T-helper 9 cell (primary cell): ENCODE measurements around the gene C10orf105.

Source experiments
- DNase-seq: peaks from one replicate; pipeline ENCODE4 v3.0.0-alpha.2; 2020
- total RNA-seq, 2 donors: gene quantifications; one replicate each; lab custom pipeline; 2026; lab: John Stamatoyannopoulos, UW

C10orf105 gene, protein sequence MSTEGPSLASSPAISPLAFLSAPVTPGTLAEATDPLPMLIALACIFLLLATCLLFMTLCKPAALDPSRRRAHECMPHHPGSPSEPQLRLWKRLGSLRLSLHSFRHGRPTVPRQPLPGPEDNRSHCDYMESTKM
- total RNA-seq, result 0 to 0.97 reads per million in 2 donors

DNA sequence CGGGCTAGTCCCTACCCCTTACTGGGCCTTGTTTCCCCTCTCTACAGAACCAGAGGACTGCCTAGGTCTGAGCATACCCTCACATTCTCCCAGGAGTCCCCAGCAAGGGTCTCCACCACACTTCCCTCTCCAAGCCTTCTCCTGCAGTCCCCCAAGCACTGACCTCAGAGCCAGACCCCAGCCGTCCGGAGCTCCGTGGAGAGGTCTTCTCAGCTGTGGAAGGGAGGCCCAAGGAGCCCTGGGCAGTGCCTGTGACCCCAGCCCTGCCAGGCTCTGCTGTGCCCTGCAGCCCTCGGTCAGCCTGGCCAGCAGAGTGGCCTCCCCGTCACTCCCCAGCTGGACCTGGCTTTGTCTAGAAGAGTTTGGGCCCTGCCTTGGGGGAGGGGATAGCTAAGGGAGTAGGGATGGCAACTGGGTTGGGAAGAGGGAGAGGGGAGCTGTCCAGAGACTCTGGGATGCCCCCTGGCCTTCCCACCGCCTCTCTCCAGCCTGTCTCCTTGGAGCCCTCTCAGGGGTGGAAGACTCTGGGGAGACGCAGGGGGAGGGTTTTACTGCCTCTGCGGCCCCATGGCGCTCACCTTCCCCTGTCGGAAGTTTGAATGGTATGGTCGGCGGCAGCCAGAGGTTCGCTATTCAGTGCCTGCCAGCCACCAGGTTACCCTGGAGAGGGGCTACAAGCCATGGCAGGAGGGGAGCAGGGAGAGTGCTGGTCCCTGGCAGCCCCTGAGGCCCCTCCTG is at the start of gene C10orf105:
TSS of gene C10orf105 (minus strand) at position 315 of the 738 bp plus-strand sequence. CDS start 3,441 bp downstream, outside the sequence.
- DNase-seq, result no peak

DNA sequence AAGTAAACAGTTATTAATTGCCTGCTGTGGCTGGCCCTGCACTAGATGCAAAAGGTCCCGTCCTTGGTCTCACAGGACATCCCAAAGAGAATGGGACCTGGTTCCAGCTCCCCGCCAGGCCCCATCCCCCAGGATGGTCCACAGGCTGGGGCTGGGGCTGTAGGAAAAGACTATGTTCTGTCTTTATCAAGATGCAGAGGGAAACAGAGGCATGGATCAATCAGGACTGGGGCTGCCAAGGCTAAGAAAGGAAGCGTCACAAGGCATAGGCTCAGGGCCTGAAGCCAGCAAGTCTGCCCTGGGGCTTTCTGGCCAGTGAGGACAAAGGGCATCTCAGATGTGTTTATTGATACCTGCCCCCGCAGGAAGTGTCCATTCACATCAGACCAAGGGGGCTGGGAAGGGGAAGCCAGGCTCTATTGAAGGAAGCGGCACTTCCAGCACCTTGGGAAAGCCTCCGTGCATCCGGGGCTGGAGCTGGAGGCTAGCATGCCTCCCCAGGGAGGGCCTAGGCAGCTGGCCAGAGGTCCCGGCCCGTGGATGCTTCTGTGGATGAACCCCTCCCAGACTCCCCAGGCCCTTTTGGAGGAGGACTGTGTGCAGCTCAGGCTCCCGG is 48.0 kb upstream of the C10orf105 start:
- no peak for DNase-seq

DNA sequence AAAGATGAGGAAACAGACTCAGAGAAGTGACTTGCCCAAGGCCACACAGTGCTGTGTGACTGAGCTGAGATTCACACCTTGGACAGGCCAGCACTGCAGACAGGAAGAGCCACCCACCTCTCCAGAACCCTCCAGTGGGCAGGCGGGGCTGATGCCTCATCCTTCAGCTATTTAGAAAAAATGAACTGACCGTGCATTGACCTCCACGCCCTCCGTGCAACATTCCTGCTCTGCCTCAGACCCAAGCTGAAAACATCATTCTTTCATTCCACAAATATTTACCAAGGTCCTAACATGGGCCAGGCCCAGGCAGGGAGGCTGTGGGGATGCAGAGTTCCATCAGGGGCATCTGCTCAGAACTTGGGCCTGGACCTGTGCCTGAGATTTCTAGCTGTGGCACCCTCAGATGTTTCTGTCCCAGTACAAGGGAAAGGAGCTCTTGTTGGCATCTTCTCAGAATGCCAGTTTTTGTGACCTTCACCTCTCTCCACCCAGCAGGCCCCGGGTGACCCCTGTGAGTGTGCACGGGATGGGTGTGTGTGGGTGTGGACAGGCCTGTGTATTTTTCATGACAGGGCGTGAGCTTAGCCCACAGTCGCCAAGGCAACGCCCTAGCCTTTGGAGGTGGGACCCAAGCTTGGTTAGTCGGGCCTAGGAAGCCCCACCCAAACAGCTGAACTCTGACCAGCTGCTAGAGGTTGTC is 47.3 kb upstream of the C10orf105 start:
- no peak for DNase-seq

DNA sequence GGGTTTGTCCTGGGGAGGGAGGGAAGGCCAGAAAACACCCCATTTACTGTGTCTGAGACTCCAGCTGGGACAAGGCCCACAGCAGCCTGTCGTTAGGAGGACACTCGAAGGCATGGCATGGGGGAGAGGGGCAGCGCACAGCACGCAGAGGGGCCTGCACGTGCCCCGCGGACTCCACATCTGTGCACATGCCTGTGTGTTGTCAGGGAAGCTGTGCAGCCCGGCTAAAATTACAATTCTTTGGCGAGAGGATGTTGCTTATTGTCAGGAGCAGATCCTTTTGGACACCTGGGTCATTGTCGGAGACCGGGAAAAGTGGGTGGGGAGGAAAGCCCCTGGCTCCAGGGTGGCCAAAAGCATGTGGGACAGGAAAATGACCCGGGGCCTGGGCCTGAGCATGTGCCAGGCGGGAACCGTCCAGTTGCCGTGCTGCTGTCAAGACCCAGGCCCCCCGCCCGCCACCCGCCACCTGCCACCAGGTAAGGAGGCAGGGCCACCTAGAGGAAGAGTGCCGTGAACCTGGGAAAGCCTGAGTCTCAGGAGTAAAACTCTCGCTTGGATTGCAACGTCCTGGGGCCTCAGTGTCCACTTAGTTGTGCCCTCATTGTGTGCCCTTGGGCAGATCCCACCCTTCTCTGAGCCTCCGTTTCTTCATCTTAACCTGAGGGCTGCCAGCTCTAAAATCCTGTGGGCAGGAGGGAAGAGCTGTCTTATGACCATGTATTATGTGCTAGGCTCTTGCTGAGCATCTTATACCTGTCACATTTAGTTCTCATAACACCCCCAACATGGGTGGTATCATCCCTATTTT is 46.5 kb upstream of the C10orf105 start:
- DNase-seq, result no peak

DNA sequence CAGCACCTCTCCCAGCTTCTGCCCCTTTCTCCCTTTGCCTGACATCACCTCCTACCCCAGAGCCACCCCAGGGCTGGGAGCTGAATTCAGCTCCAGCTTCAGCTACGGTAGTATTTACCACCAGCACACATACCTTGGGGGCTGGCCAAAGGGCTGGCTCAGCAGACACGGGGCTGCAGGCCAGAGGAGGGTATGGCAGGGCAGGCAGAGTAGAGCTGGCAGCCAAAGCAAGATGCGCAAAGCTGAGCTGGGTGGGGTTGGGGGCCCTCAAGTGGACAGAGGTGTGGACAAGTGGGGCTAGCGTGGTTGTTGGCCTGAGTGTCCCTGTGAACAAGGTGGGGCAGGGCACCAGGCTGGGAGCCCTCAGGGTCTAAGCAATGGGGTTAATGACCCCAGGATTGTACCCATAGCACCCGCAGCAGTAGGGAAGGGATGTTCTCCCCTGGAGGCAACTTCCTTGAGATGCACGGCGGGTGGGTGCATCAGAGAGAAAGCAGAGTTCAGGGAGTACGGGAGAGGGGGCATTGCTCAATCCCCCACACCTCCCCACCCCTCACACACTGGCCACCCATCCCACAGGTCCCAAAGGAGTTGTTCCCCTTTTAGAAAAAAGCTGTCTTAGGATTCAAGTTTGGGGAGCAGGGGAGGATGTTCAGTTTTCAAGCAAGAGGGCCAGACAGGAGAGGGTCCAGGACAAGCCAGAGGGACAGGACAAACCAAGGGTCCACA is 45.8 kb upstream of the C10orf105 start:
- DNase-seq, result no peak

DNA sequence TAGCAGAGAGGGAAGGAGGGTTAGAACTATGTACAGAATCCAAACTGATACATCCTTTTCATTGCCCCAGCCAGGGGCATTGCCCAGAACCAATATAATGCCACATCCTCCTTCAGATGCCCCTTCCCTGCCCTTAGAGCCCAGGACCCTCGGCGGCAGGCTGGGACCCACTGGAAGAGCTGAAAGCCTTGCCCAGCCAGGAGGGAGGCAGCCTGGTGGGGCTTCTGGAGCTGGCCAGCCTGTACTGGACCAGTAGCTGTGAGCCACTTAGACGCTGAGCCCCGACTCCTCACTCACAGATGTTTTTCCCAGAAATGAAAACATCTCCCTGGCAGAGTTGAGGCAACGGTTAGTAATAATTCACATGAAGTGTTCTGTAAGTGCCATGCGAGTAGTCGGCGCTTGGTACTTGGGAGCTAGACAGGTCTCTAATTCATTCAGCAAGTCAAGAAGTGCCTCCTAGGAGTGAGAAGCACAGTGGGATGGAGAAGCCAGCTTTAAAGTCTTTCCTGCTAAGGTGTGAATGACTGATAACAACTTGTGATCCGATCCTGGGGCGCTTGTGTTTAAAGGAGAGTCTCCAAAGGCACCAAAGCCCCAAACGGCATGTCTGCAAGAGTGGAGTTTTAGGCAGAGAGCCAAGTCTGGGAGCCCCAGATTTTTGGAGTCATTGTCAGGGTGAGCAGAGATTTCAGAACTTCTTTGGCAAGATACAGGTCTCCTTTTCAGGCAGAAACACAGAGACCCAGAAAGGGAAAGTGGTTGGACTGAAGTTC is 44.0 kb upstream of the C10orf105 start:
- no peak for DNase-seq

DNA sequence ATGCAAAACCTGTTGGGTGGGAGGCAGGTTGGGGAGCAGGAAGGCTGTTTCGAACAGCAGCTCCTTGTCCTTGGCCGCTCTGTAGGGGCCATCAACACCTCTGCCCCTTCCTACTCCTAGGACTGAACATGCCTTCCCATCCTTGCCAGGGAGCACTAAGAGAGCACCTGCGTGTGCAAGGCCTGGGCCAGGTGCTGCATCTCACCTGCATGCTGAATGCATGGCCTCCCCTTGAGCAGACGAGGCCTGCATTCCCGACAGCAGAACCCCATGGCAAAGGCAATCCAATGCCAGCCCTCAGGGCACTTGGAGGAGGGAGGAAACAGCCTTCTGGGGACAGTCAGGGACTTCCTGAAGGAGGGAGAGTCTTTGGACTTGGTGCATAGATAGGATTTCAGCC is 42.7 kb upstream of the C10orf105 start:
- no peak for DNase-seq

DNA sequence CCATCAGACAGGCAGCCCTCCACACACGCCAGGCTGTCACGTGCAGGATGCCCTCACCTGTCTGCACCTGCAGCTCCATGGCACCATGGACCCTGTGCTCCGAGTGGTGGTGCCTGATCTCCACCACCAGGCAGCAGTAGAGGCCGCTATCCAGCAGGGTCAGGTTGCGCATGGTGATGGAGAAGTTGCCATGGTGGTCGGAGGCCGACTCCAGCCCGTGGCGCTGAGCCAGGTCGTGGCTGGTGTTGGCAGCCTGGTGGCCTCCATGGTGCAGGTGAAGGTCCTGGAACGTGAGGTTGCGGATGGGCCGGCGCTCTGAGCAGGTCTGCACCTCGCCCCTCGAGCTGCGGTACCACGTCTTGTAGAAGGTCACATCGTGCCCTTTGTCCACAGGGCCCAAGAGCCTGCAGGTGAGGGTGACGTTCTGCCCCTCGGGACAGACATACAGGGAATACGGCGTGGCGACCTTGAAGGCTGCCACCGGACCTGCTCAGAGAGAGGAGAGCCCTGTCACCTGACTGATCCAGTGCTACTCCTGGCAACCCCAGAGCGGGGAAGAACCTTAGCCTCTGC is 42.0 kb upstream of the C10orf105 start:
- DNase-seq, result no peak

DNA sequence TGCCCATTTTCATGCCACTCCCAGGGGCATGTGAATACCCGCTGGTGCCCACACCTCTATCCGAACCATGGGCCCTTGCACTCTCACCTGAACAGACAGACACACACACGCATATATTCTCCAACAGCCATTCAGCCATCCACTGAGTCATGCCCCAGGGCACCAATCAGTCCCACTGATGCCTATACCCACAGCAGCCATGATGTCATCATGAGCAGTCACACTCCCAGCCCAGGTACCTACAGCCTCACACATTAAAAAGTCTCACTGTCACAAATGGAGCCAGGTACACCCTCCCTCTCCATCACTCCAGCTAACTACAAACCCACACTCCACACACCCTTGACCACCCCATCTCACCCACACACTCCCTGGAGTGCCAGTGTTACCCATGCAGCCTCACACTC is 41.5 kb upstream of the C10orf105 start:
- DNase-seq, result no peak

DNA sequence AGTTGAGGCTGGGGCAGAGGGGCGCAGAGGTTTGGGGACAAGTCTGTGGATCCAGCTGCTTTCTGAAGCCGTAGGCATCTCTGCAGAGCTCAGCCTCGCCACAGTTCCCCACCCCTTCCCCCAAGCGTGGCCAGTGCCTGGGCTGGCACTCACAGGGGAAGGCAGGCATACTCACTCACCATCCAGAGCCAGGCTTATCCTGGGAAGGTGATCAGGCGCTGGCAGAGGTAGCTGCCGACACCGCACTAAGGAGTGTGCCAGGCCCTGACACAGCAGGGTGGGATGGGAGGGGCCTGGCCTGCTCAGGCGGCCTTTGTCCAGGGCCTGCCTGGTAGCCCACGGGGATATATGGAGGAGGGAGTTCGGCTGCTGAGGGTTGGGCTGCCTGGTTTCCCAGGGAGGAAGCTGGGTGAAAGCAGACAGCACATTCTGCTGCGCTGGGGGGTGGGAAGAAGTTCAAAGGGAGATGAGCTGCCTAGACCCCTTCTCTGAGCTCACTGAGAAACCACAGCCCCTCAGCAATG is 37.9 kb upstream of the C10orf105 start:
- DNase-seq, result no peak

DNA sequence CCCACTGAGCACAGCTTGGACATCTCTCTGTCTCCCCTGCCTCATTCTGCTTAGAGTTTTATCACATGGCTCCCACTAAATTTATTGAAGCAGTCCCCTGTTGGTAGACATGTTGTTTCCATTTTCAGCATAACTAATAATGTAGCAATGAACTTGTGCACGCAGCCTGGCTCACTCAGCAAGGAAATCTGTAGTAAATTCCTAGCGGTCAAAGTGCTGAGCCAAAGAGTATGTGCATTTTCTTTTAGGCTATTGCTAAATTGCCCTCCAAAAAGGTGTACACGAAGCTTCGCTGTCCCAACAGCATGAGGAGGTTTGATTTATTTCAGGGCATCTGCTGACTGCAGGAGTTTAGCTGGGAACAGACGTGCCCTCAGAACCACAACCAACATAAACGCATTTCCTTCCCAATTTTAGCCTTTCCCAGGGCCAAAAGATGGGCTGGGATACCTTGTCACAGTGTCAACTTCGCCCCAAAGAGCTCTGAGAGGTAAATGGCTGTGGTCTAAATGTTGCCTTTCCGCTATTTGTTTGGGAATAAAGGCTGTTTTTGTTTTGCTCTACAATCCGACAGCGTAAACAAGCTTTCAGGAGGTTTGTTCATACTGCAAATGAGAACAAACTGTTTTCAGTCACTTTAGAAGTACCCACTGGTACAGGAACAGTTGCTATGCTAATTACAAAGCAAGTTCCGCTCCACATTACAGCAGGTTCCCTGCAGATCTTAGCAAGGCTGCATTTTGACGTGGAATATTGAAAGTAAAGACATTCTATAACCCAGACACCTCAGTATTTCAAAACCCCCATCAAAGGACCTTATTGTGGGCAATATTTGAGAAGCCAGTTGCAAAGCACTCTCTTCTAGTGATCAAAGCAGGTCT is 37.0 kb upstream of the C10orf105 start:
- DNase-seq, result no peak

DNA sequence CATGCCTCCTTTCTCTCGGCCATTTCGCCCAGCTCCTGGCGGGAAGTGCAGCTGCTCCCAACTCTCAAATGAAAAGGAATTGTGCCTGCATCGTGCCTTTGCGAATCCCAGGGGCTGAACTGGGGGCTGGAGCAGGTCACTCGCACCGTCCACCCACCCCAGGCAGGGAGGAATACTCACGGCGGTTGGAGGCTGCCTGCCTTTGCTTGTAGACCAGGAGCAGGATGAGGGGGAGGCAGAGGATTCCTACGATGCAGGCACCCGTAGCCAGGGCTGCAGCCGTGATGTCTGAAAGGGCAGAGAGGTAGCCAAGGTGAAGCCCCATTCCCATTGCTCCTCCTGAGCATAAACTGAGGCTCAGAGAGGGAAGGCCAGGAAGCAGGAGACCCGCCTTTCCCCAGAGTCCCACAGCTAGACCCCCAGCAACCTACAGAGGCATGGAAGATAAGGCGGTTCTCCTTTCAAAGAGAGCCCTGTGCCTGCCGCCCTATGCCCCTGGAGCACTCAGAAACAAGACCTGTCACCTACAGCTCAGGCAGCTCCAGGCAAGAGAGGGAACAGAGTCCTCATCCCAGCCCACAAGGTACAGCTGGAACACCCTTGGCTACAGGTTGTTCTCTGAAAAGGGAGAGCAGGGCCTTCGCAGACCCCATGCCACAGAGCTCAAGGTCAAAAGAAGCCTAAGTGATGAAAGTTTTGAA is 35.8 kb upstream of the C10orf105 start:
- no peak for DNase-seq

DNA sequence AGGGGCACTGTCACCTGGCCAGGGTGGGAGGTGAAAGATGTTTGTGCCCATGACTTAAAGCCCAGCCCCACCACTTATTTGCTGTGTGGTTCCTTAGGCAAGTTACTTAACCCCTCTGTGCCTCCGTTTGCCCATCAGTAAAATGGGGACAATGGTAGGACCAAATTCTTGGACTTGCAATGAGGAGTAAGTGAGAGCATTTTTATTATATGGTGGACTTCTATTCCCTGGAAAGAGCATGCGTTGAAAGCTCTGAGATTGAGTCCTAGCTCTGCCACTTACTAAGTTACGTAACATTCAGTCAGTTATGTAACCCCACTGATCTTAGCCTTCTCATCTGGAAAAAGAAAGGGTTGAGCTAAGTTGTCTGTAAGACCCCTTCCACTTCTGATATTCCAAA is 35.0 kb upstream of the C10orf105 start:
- DNase-seq, result no peak

DNA sequence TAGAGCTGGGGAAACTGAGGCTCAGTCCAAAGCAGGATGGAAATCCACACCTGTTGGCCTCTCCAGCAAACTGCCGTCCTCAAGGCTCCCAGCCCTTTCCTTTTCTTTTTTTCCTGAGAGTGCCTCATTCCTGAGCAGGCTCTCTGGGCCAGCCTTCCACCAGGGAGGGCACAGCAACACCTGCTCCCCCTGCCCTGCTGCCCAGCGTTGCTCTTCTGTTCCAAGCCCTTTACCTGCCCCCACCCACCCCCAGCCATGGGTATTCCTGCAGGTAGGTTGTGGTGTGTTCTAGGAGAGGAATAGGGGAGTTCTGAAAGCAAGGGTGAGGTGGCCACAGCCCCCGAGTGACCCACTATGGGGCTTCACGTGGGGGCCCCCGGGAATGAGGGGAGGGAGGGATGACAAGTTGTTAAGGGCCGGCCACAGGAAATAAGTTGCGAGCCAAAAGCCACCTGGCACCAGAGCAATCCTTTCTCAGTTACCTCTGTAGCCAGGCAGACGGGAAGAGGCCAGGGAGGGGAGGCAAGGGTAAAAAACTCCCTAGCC is 34.5 kb upstream of the C10orf105 start:
- DNase-seq, result no peak

DNA sequence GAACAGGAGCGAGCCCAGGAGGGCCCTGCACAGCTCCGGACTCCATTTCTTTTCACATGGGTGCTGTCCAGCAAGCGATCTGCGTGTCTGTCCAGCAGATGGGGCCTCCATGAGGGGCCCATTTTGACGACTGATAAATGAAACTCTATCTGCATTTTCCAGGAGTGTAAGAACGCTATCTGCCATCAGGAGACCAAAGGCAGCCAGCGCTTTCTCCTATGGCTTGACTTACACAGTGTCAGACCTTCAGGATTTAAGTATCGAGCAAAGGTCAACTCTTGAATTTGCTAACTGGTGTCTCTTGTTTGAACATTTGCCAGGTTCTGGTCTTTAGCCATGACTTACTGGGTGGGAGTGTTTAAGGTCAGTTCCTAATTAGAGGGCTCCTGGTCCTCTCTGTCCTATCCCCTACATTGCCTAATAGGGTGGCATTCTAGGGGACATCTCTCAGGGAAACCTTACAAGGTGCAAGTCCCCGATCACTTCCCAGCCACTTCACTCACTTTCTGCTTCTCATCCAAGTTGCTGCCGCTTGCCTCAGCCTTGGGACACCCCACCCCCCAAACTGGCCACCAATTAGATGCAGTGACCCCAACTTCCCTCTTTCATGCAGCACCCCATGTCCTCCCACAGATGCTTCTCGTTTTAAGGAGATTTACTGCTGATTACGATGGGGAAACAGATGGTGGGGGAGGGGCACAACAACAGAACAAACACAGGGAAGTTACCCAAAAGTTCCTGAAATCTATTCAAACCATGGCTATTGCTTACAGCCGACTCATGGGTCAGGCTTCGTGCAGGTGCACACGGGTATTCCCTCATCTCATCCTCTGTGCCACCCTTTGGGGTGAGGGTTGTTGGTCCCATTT is 33.7 kb upstream of the C10orf105 start:
- DNase-seq, result no peak

DNA sequence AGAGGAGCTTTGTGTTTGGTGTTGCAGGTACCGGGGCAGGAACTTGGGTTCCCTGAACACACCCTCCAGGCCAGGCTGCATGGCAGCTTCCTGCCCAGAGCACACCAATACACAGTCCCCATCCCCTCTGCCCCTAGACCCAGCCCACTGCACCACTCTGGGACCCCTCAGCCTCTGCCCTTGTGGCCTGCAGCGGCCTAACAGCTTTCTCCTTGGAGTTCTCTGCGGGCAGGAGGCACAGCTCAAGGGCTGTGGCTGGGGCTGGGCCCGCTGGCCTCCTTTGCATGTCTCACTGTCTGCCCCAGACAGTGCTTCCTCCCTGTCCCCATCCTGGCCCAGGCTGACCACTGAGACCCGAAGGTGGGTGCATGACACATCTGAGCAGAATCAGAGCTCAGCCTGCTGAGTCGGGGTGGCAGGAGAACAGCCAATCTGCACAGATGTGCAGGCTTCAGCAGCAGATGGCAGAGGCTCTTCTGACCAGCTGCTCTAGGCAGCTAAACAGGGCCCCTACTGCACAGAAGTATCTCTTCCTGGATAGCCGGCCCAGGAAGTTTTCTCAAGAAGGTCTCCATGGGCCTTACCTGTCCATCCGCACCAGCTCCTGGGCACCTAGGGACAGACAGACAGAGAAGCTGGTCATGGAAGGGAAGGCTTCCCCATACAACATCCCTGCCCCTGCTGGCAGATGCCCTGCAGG is 33.0 kb upstream of the C10orf105 start:
- no peak for DNase-seq
